Neural progenitor cell (in vitro differentiated cells): ENCODE measurements around the gene NOP14.

Experiments used
- EZH2 ChIP-seq: fragments of 200-600 bp; sonication (generic); IDR thresholded peaks from 2 replicates; pipeline ENCODE4 v1.6.1; 2017; ENCODE audit warnings: antibody characterized with exemption, mild to moderate bottlenecking, moderate library complexity
- EZH2phosphoT487 ChIP-seq: fragments of 200-600 bp; sonication (generic); IDR thresholded peaks from 2 replicates; pipeline ENCODE4 v1.6.1; 2017; ENCODE audit warnings: antibody characterized with exemption
- TF ChIP-seq, protein P1 (sequence below): fragments of 200-600 bp; sonication (generic); IDR thresholded peaks from 2 replicates; pipeline ENCODE4 v1.5.1; 2017; ENCODE audit warnings: antibody characterized with exemption, mild to moderate bottlenecking

GRCh38 chr4:2996415-2996814 lies 33.2 kb upstream of the NOP14 start:
- TF ChIP-seq, protein P1, sequence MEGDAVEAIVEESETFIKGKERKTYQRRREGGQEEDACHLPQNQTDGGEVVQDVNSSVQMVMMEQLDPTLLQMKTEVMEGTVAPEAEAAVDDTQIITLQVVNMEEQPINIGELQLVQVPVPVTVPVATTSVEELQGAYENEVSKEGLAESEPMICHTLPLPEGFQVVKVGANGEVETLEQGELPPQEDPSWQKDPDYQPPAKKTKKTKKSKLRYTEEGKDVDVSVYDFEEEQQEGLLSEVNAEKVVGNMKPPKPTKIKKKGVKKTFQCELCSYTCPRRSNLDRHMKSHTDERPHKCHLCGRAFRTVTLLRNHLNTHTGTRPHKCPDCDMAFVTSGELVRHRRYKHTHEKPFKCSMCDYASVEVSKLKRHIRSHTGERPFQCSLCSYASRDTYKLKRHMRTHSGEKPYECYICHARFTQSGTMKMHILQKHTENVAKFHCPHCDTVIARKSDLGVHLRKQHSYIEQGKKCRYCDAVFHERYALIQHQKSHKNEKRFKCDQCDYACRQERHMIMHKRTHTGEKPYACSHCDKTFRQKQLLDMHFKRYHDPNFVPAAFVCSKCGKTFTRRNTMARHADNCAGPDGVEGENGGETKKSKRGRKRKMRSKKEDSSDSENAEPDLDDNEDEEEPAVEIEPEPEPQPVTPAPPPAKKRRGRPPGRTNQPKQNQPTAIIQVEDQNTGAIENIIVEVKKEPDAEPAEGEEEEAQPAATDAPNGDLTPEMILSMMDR, result no peak
- TF ChIP-seq EZH2 (no peak), EZH2phosphoT487 (no peak)
